Caco-2 (cell line): ENCODE measurements around the gene ZCRB1. TPM values are rescaled to one million over a fixed set of nuclear protein-coding genes. Genes with fewer than 3 reads are reported as not detected.

Experiments used
- BruUV-seq: library from RNA; stranded (reverse); fragments of 400-500 nt; replicated peaks from 2 replicates; lab custom pipeline; 2021; lab: Mats Ljungman, UMichigan
- CTCF ChIA-PET: fragments of 300-600 bp; sonication (Branson Sonifier 250); formaldehyde crosslinking; loops from one replicate; lab custom pipeline; 2022; ENCODE audit warnings: antibody characterized with exemption; lab: Charles Lee
- POLR2A ChIA-PET: fragments of 300-600 bp; sonication (Branson Sonifier 250); formaldehyde crosslinking; loops from one replicate; lab custom pipeline; 2022; ENCODE audit warnings: antibody characterized with exemption; lab: Charles Lee
- DNase-seq, 2 experiments: peaks; one replicate each; pipeline versions ENCODE4 v3.0.0 to v3.0.0-alpha.2; 2020 to 2022
- H3K27me3 ChIP-seq: replicated peaks from 2 replicates; pipeline ENCODE4 v1.6.0; 2011; ENCODE audit warnings: low read length; ENCODE audit not compliant: control insufficient read depth, insufficient read depth
- H3K36me3 ChIP-seq: 2 replicates; pipeline ENCODE4 v1.5.1; 2011; ENCODE audit warnings: low read length; ENCODE audit not compliant: control insufficient read depth, insufficient read depth
- H3K4me1 ChIP-seq: fragments of 250-450 bp; sonication (Bioruptor Pico); 2 replicates; pipeline ENCODE4 v1.5.1; 2020; ENCODE audit warnings: mild to moderate bottlenecking
- H3K4me3 ChIP-seq: 2 replicates; pipeline ENCODE4 v1.5.1; 2011; ENCODE audit warnings: low read depth, mild to moderate bottlenecking, control low read depth, low read length
- H3K9me3 ChIP-seq: fragments of 250-450 bp; sonication (Bioruptor Pico); 2 replicates; pipeline ENCODE4 v1.5.1; 2020; ENCODE audit warnings: mild to moderate bottlenecking, moderate library complexity
- H3K27ac Mint-ChIP-seq: one replicate; pipeline ENCODE4 v1.8.0; 2022; ENCODE audit warnings: mixed read lengths; ENCODE audit not compliant: unreplicated experiment
- H3K27me3 Mint-ChIP-seq: one replicate; pipeline ENCODE4 v1.8.0; 2022; ENCODE audit warnings: mixed read lengths; ENCODE audit not compliant: insufficient read depth, unreplicated experiment
- H3K36me3 Mint-ChIP-seq: one replicate; pipeline ENCODE4 v1.8.0; 2022; ENCODE audit warnings: mild to moderate bottlenecking, mixed read lengths; ENCODE audit not compliant: insufficient read depth, unreplicated experiment
- H3K4me1 Mint-ChIP-seq: one replicate; pipeline ENCODE4 v1.8.0; 2022; ENCODE audit warnings: low read depth, mixed read lengths; ENCODE audit not compliant: unreplicated experiment
- H3K4me3 Mint-ChIP-seq: one replicate; pipeline ENCODE4 v1.8.0; 2022; ENCODE audit warnings: mild to moderate bottlenecking, moderate library complexity, mixed read lengths; ENCODE audit not compliant: unreplicated experiment
- H3K9me3 Mint-ChIP-seq: one replicate; pipeline ENCODE4 v1.8.0; 2022; ENCODE audit warnings: mixed read lengths; ENCODE audit not compliant: unreplicated experiment
- CTCF ChIP-seq, 2 experiments: fragments of 200-600 bp in 1 of 2; IDR thresholded peaks; 1 replicate in 1 of 2; 2 replicates in 1 of 2; pipeline versions ENCODE4 v1.5.1 to v1.8.0; 2011 to 2022; ENCODE audit warnings: antibody characterized with exemption in 1 of 2, control low read depth in 1 of 2, inconsistent platforms in 1 of 2, low read depth in 1 of 2, low read length in 1 of 2, mild to moderate bottlenecking in 1 of 2, moderate library complexity in 1 of 2; ENCODE audit not compliant: insufficient read depth in 1 of 2, severe bottlenecking in 1 of 2, unreplicated experiment in 1 of 2
- intact Hi-C: fragments of 100-400 bp; cut with micrococcal nuclease; formaldehyde crosslinking; loops from one replicate; pipeline ENCODE4 v1.10.0; 2022; ENCODE audit not compliant: unreplicated experiment
- total RNA-seq: library from RNA; stranded (reverse); gene quantifications from 2 replicates; pipeline ENCODE4 v1.2.3, GENCODE V29; 2022

Gene ZCRB1
- total RNA-seq, 1 experiment from 2014 or later, result 52.1 TPM

GRCh38 chr12:42327227-42327590 lies 1.3 kb upstream of the ZCRB1 start:
- H3K36me3 ChIP-seq, result no peaks in the 10 kb centered on the region
- no peak for TF ChIP-seq CTCF (IDR thresholded peaks at IDR 0.05; ENCODE audit: insufficient read depth in 1 of 2, low read depth in 1 of 2, low read length in 1 of 2, severe bottlenecking in 1 of 2, unreplicated experiment in 1 of 2)
- ChIA-PET CTCF (interaction anchor here (0.5 kb wide), 1 partner anchor 36 kb away, joined by 6 read pairs; no protein-coding TSS in a partner anchor), POLR2A (no interaction called here)
- Mint-ChIP-seq H3K4me1 (peaks cover 13% of the 10 kb centered on the region), H3K36me3 (peaks cover 9% of the 10 kb centered on the region), H3K4me3 (peak overlapping the region; percentile 100), H3K27me3 (no peaks in the 10 kb centered on the region), H3K9me3 (no peaks in the 10 kb centered on the region), H3K27ac (peak overlapping the region; percentile 100)
- H3K4me3 ChIP-seq, result peak overlapping the region; percentile 57
- H3K9me3 ChIP-seq, result no peaks in the 10 kb centered on the region
- intact Hi-C loops, result loop anchor here (2.0 kb wide), 1 partner anchor 88 kb away; the partner anchor contains the start of gene YAF2
- H3K4me1 ChIP-seq, result peaks cover 18% of the 10 kb centered on the region
- no TSS peak for BruUV-seq
- no peaks in the 10 kb centered on the region for H3K27me3 ChIP-seq
- no peak for DNase-seq

GRCh38 chr12:42326541-42327226 lies 790 bp upstream of the ZCRB1 start:
- Histone ChIP-seq H3K9me3 (no peaks in the 10 kb centered on the region), H3K36me3 (no peaks in the 10 kb centered on the region), H3K4me3 (peak overlapping the region; percentile 57), H3K4me1 (peaks cover 18% of the 10 kb centered on the region), H3K27me3 (no peaks in the 10 kb centered on the region)
- no peak for TF ChIP-seq CTCF (IDR thresholded peaks at IDR 0.05; ENCODE audit: insufficient read depth in 1 of 2, low read depth in 1 of 2, low read length in 1 of 2, severe bottlenecking in 1 of 2, unreplicated experiment in 1 of 2)
- H3K9me3 Mint-ChIP-seq, result no peaks in the 10 kb centered on the region
- H3K4me3 Mint-ChIP-seq, result peak overlapping the region; percentile 100
- H3K27ac Mint-ChIP-seq, result peak overlapping the region; percentile 100
- H3K36me3 Mint-ChIP-seq, result peaks cover 9% of the 10 kb centered on the region
- H3K4me1 Mint-ChIP-seq, result peaks cover 9% of the 10 kb centered on the region
- no peak for DNase-seq
- ChIA-PET CTCF (interaction anchor here (0.5 to 1.1 kb wide), 2 partner anchors 28 to 35 kb away, joined by 3 to 6 read pairs; no protein-coding TSS in a partner anchor), POLR2A (no interaction called here)
- H3K27me3 Mint-ChIP-seq, result no peaks in the 10 kb centered on the region
- no TSS peak for BruUV-seq
- intact Hi-C loops, result loop anchor here (2.0 kb wide), 1 partner anchor 88 kb away; the partner anchor contains the start of gene YAF2

- BruUV-seq, result no TSS peak
- TF ChIP-seq CTCF (IDR thresholded peaks at IDR 0.05; ENCODE audit: insufficient read depth in 1 of 2, low read depth in 1 of 2, low read length in 1 of 2, severe bottlenecking in 1 of 2, unreplicated experiment in 1 of 2), result no peak
- Mint-ChIP-seq H3K4me1 (peaks cover 8% of the 10 kb centered on the region), H3K27me3 (no peaks in the 10 kb centered on the region), H3K27ac (peak overlapping the region; percentile 100), H3K36me3 (peaks cover 9% of the 10 kb centered on the region), H3K4me3 (peak overlapping the region; percentile 100), H3K9me3 (no peaks in the 10 kb centered on the region)
- DNase-seq, result no peak
- Histone ChIP-seq H3K4me3 (peak overlapping the region; percentile 57), H3K4me1 (peaks cover 18% of the 10 kb centered on the region), H3K27me3 (no peaks in the 10 kb centered on the region), H3K36me3 (no peaks in the 10 kb centered on the region), H3K9me3 (no peaks in the 10 kb centered on the region)
- intact Hi-C loops, result no loop called here
- POLR2A ChIA-PET, result no interaction called here
- CTCF ChIA-PET, result interaction anchor here (1.1 kb wide), 1 partner anchor 27 kb away, joined by 3 read pairs; no protein-coding TSS in a partner anchor
Observed at GRCh38 chr12:42325326-42325652, 605 bp downstream of the ZCRB1 start.
